Islet precursor cell (in vitro differentiated cells): ENCODE results near the gene CELA3A.
"Not testable (repeated sequence)": the region's sequence is repeated elsewhere in the genome, so short reads cannot be mapped to it uniquely, and the experiment has no call there.

Source experiments
- DNase-seq: peaks from one replicate; pipeline ENCODE4 v3.0.0-alpha.2; 2018

The CELA3A gene

GRCh38 chr1:22001409-22001808 lies at the start of gene CELA3A:
CELA3A (plus strand) TSS chr1:22001657; CDS start chr1:22001675, 18 bp downstream.
- no peak for DNase-seq

- DNase-seq = peak; percentile 55
Observed at GRCh38 chr1:21952786-21953520, 48.5 kb upstream of the CELA3A start.

GRCh38 chr1:21955058-21955457 lies 46.4 kb upstream of the CELA3A start:
- DNase-seq = no peak

GRCh38 chr1:21955501-21956281 lies 45.8 kb upstream of the CELA3A start:
- peak; percentile 66 for DNase-seq

- DNase-seq = peak; percentile 74
Observed at GRCh38 chr1:21956720-21957552, 44.5 kb upstream of the CELA3A start.

GRCh38 chr1:21961337-21961736 lies 40.1 kb upstream of the CELA3A start:
- peak; percentile 50 for DNase-seq

GRCh38 chr1:21961799-21962198 lies 39.7 kb upstream of the CELA3A start:
- DNase-seq = no peak

- peak; percentile 89 for DNase-seq
Observed at GRCh38 chr1:21963477-21964217, 37.8 kb upstream of the CELA3A start.

GRCh38 chr1:21966247-21967000 lies 35.0 kb upstream of the CELA3A start:
- peak; percentile 76 for DNase-seq

- not testable (repeated sequence) for DNase-seq
Observed at GRCh38 chr1:21967216-21967615, 34.2 kb upstream of the CELA3A start.

GRCh38 chr1:21969066-21969465 lies 32.4 kb upstream of the CELA3A start:
- DNase-seq = not testable (repeated sequence)

- DNase-seq = not testable (repeated sequence)
Observed at GRCh38 chr1:21970523-21970922, 30.9 kb upstream of the CELA3A start.

- not testable (repeated sequence) for DNase-seq
Observed at GRCh38 chr1:21972973-21973441, 28.4 kb upstream of the CELA3A start.

- DNase-seq = not testable (repeated sequence)
Observed at GRCh38 chr1:21973948-21974347, 27.5 kb upstream of the CELA3A start.

GRCh38 chr1:21974699-21975098 lies 26.8 kb upstream of the CELA3A start:
- DNase-seq = not testable (repeated sequence)

GRCh38 chr1:21975296-21975695 lies 26.2 kb upstream of the CELA3A start:
- DNase-seq = not testable (repeated sequence)

- not testable (repeated sequence) for DNase-seq
Observed at GRCh38 chr1:21976703-21977239, 24.7 kb upstream of the CELA3A start, which contains the start of gene CELA3B. CELA3B (plus strand) TSS chr1:21977022; CDS start chr1:21977040, 18 bp downstream.

- DNase-seq = not testable (repeated sequence)
Observed at GRCh38 chr1:21978209-21978608, 23.2 kb upstream of the CELA3A start.

GRCh38 chr1:21980515-21981220 lies 20.8 kb upstream of the CELA3A start:
- peak; percentile 58 for DNase-seq

- DNase-seq = not testable (repeated sequence)
Observed at GRCh38 chr1:21981253-21981652, 20.2 kb upstream of the CELA3A start.
